Activated T-helper 2 cell treated with anti-CD3 and anti-CD28 coated beads, Interferon-gamma antibody, Interleukin-2, Interleukin-4, amounts not matched to agents 10 μg/mL and 5 μg/mL and 100 μg/mL, durations not matched to agents 14 hours and 24 hours and 36 hours (primary cell): ENCODE data around the gene BRD3OS. TPM values are rescaled to one million over a fixed set of nuclear protein-coding genes. Genes with fewer than 3 reads are reported as not detected.
A peak's percentile ranks its signal among the peaks of the same experiment; 100 is the strongest.

Experiments used
- DNase-seq: peaks from one replicate; pipeline ENCODE4 v3.0.0; 2021; ENCODE audit warnings: low spot score
- H3K27ac Mint-ChIP-seq: one replicate; pipeline ENCODE4 v1.8.0; 2021; ENCODE audit warnings: mixed read lengths
- H3K27me3 Mint-ChIP-seq: one replicate; pipeline ENCODE4 v1.8.0; 2021; ENCODE audit warnings: low read depth, mixed read lengths
- H3K36me3 Mint-ChIP-seq: one replicate; pipeline ENCODE4 v1.8.0; 2021; ENCODE audit warnings: low read depth, mixed read lengths
- H3K4me1 Mint-ChIP-seq: one replicate; pipeline ENCODE4 v1.8.0; 2021; ENCODE audit warnings: low read depth, mixed read lengths
- H3K4me3 Mint-ChIP-seq: one replicate; pipeline ENCODE4 v1.8.0; 2021; ENCODE audit warnings: low read depth, mild to moderate bottlenecking, moderate library complexity, mixed read lengths
- H3K9me3 Mint-ChIP-seq: one replicate; pipeline ENCODE4 v1.8.0; 2021; ENCODE audit warnings: mixed read lengths
- intact Hi-C: fragments of 100-400 bp; cut with micrococcal nuclease; formaldehyde crosslinking; loops from one replicate; pipeline ENCODE4 v1.15.1; 2023
- total RNA-seq: library from RNA; stranded (reverse); gene quantifications from 2 replicates; pipeline ENCODE4 v1.2.3, GENCODE V29; 2022

BRD3OS gene
- total RNA-seq, 1 donor from 2014 or later = 12.3 TPM

- intact Hi-C loops = no loop called here
- DNase-seq = no peak
- Mint-ChIP-seq H3K9me3 (no peaks in the 10 kb centered on the region), H3K36me3 (no peaks in the 10 kb centered on the region), H3K4me3 (no peak overlapping the region), H3K4me1 (no peaks in the 10 kb centered on the region), H3K27me3 (peaks cover 2% of the 10 kb centered on the region), H3K27ac (no peak overlapping the region)
Measured at GRCh38 chr9:134003237-134003636, 22.0 kb upstream of the BRD3OS start.

- H3K4me1 Mint-ChIP-seq = no peaks in the 10 kb centered on the region
- no peaks in the 10 kb centered on the region for H3K36me3 Mint-ChIP-seq
- H3K27ac Mint-ChIP-seq = no peak overlapping the region
- no peak for DNase-seq
- intact Hi-C loops = no loop called here
- peaks cover 2% of the 10 kb centered on the region for H3K27me3 Mint-ChIP-seq
- no peak overlapping the region for H3K4me3 Mint-ChIP-seq
- no peaks in the 10 kb centered on the region for H3K9me3 Mint-ChIP-seq
Measured at GRCh38 chr9:134004131-134004873, 21.0 kb upstream of the BRD3OS start.

GRCh38 chr9:134004881-134005280 lies 20.4 kb upstream of the BRD3OS start:
- no peaks in the 10 kb centered on the region for H3K9me3 Mint-ChIP-seq
- H3K27ac Mint-ChIP-seq = no peak overlapping the region
- no peak for DNase-seq
- no peaks in the 10 kb centered on the region for H3K36me3 Mint-ChIP-seq
- peaks cover 2% of the 10 kb centered on the region for H3K27me3 Mint-ChIP-seq
- no peak overlapping the region for H3K4me3 Mint-ChIP-seq
- intact Hi-C loops = no loop called here
- H3K4me1 Mint-ChIP-seq = no peaks in the 10 kb centered on the region

- H3K27ac Mint-ChIP-seq = no peak overlapping the region
- H3K4me1 Mint-ChIP-seq = no peaks in the 10 kb centered on the region
- no peak for DNase-seq
- H3K36me3 Mint-ChIP-seq = no peaks in the 10 kb centered on the region
- H3K4me3 Mint-ChIP-seq = no peak overlapping the region
- intact Hi-C loops = no loop called here
- no peaks in the 10 kb centered on the region for H3K9me3 Mint-ChIP-seq
- peaks cover 2% of the 10 kb centered on the region for H3K27me3 Mint-ChIP-seq
Measured at GRCh38 chr9:134005381-134005780, 19.9 kb upstream of the BRD3OS start.

GRCh38 chr9:134007150-134007549 lies 18.1 kb upstream of the BRD3OS start:
- H3K27me3 Mint-ChIP-seq = no peaks in the 10 kb centered on the region
- peaks cover 4% of the 10 kb centered on the region for H3K36me3 Mint-ChIP-seq
- peaks cover 7% of the 10 kb centered on the region for H3K9me3 Mint-ChIP-seq
- H3K4me1 Mint-ChIP-seq = no peaks in the 10 kb centered on the region
- H3K4me3 Mint-ChIP-seq = no peak overlapping the region
- no peak for DNase-seq
- intact Hi-C loops = no loop called here
- H3K27ac Mint-ChIP-seq = no peak overlapping the region

- H3K27me3 Mint-ChIP-seq = no peaks in the 10 kb centered on the region
- peaks cover 4% of the 10 kb centered on the region for H3K36me3 Mint-ChIP-seq
- H3K27ac Mint-ChIP-seq = no peak overlapping the region
- no peak overlapping the region for H3K4me3 Mint-ChIP-seq
- intact Hi-C loops = no loop called here
- peaks cover 7% of the 10 kb centered on the region for H3K9me3 Mint-ChIP-seq
- no peaks in the 10 kb centered on the region for H3K4me1 Mint-ChIP-seq
- no peak for DNase-seq
Measured at GRCh38 chr9:134007571-134007970, 17.7 kb upstream of the BRD3OS start.

- peaks cover 4% of the 10 kb centered on the region for H3K36me3 Mint-ChIP-seq
- peaks cover 17% of the 10 kb centered on the region for H3K9me3 Mint-ChIP-seq
- H3K4me1 Mint-ChIP-seq = no peaks in the 10 kb centered on the region
- no peak overlapping the region for H3K4me3 Mint-ChIP-seq
- H3K27me3 Mint-ChIP-seq = no peaks in the 10 kb centered on the region
- DNase-seq = no peak
- intact Hi-C loops = no loop called here
- H3K27ac Mint-ChIP-seq = no peak overlapping the region
Measured at GRCh38 chr9:134010310-134011173, 14.7 kb upstream of the BRD3OS start.

- no peaks in the 10 kb centered on the region for H3K4me1 Mint-ChIP-seq
- H3K36me3 Mint-ChIP-seq = peaks cover 4% of the 10 kb centered on the region
- H3K4me3 Mint-ChIP-seq = no peak overlapping the region
- H3K9me3 Mint-ChIP-seq = peaks cover 17% of the 10 kb centered on the region
- DNase-seq = no peak
- intact Hi-C loops = no loop called here
- no peaks in the 10 kb centered on the region for H3K27me3 Mint-ChIP-seq
- H3K27ac Mint-ChIP-seq = no peak overlapping the region
Measured at GRCh38 chr9:134011401-134011800, 13.9 kb upstream of the BRD3OS start.

GRCh38 chr9:134014946-134015345 lies 10.3 kb upstream of the BRD3OS start:
- no peak overlapping the region for H3K27ac Mint-ChIP-seq
- no peak overlapping the region for H3K4me3 Mint-ChIP-seq
- H3K9me3 Mint-ChIP-seq = peaks cover 17% of the 10 kb centered on the region
- DNase-seq = no peak
- intact Hi-C loops = no loop called here
- no peaks in the 10 kb centered on the region for H3K4me1 Mint-ChIP-seq
- no peaks in the 10 kb centered on the region for H3K27me3 Mint-ChIP-seq
- H3K36me3 Mint-ChIP-seq = peaks cover 4% of the 10 kb centered on the region

- H3K36me3 Mint-ChIP-seq = peaks cover 3% of the 10 kb centered on the region
- peak overlapping the region; percentile 20 for H3K4me3 Mint-ChIP-seq
- peaks cover 4% of the 10 kb centered on the region for H3K4me1 Mint-ChIP-seq
- no peaks in the 10 kb centered on the region for H3K9me3 Mint-ChIP-seq
- H3K27me3 Mint-ChIP-seq = peaks cover 3% of the 10 kb centered on the region
- H3K27ac Mint-ChIP-seq = no peak overlapping the region
- no peak for DNase-seq
- intact Hi-C loops = loop anchor here (2.0 to 10.0 kb wide), 2 partner anchors 32 to 70 kb away; partner anchors contain the start of gene VAV2
Measured at GRCh38 chr9:134024214-134024792, 978 bp upstream of the BRD3OS start.

- peaks cover 3% of the 10 kb centered on the region for H3K27me3 Mint-ChIP-seq
Measured at GRCh38 chr9:134025606-134026541, 593 bp downstream of the BRD3OS start.

GRCh38 chr9:134026581-134026980 lies 1.3 kb downstream of the BRD3OS start:
- Mint-ChIP-seq H3K9me3 (no peaks in the 10 kb centered on the region), H3K27me3 (peaks cover 3% of the 10 kb centered on the region)
- intact Hi-C loops = loop anchor here (10.0 kb wide), 1 partner anchor 68 kb away; no protein-coding TSS in a partner anchor

More at GRCh38 chr9:134025606-134026541, 593 bp downstream of the BRD3OS start:
- H3K4me3 Mint-ChIP-seq = peak overlapping the region; percentile 72
- H3K9me3 Mint-ChIP-seq = no peaks in the 10 kb centered on the region
- intact Hi-C loops = loop anchor here (1.0 to 10.0 kb wide), 4 partner anchors 33 to 138 kb away; partner anchors contain the start of genes BRD3, RNU6ATAC and VAV2
- H3K36me3 Mint-ChIP-seq = peaks cover 3% of the 10 kb centered on the region
- H3K4me1 Mint-ChIP-seq = peaks cover 4% of the 10 kb centered on the region
- H3K27ac Mint-ChIP-seq = no peak overlapping the region
- DNase-seq = peak; percentile 43

More at GRCh38 chr9:134026581-134026980, 1.3 kb downstream of the BRD3OS start:
- H3K4me3 Mint-ChIP-seq = peak overlapping the region; percentile 72
- peaks cover 3% of the 10 kb centered on the region for H3K36me3 Mint-ChIP-seq
- H3K27ac Mint-ChIP-seq = no peak overlapping the region
- peaks cover 4% of the 10 kb centered on the region for H3K4me1 Mint-ChIP-seq
- DNase-seq = no peak
